Heart right ventricle (tissue), 16 donors: Measurements from ENCODE around the gene CTTNBP2. TPM values are rescaled to one million over a fixed set of nuclear protein-coding genes. Genes with fewer than 3 reads are reported as not detected.

Source experiments
- ATAC-seq, 8 donors: fragments of 200-7000 bp; cut with Tn5 transposase; one replicate each; pipeline ENCODE4 v1.9.1; 2020; ENCODE audit warnings: mild to moderate bottlenecking in 8 of 8, moderate library complexity in 8 of 8, moderate number of reproducible peaks in 1 of 8
- DNase-seq, 2 donors: peaks; one replicate each; pipeline ENCODE4 v3.0.0-alpha.2; 2020
- H3K27ac ChIP-seq, 10 donors: fragments of 200-600 bp; sonication (generic) in 2 of 10; one replicate each; pipeline versions ENCODE4 v1.5.0 to v1.8.0; 2020 to 2022; ENCODE audit warnings: mild to moderate bottlenecking in 3 of 10
- H3K27me3 ChIP-seq, 7 donors: fragments of 200-600 bp; one replicate each; pipeline ENCODE4 v1.8.0; 2021 to 2022; ENCODE audit warnings: mild to moderate bottlenecking in 2 of 7
- H3K36me3 ChIP-seq, 9 donors: fragments of 200-600 bp; sonication (generic) in 1 of 9; one replicate each; pipeline versions ENCODE4 v1.5.0 to v1.8.0; 2020 to 2022; ENCODE audit warnings: mild to moderate bottlenecking in 2 of 9
- H3K4me1 ChIP-seq, 9 donors: fragments of 200-600 bp; sonication (generic) in 1 of 9; one replicate each; pipeline versions ENCODE4 v1.5.0 to v1.8.0; 2020 to 2022; ENCODE audit warnings: mild to moderate bottlenecking in 4 of 9
- H3K4me3 ChIP-seq, 10 donors: fragments of 200-600 bp; sonication (generic) in 2 of 10; one replicate each; pipeline versions ENCODE4 v1.5.0 to v1.8.0; 2020 to 2022; ENCODE audit warnings: mild to moderate bottlenecking in 7 of 10, moderate library complexity in 2 of 10
- H3K9me3 ChIP-seq, 11 donors: fragments of 200-600 bp in 10 of 11; sonication (generic) in 2 of 11; one replicate each; pipeline versions ENCODE4 v1.5.0 to v1.8.0; 2013 to 2022; ENCODE audit warnings: mild to moderate bottlenecking in 2 of 11, control low read depth in 1 of 11, moderate library complexity in 1 of 11
- WGBS, 2 donors: extraction: QIAGEN DNeasy Blood & Tissue Kit; methylation state at CpG; one replicate each; pipeline ENCODE4 v1.1.7; 2013; ENCODE audit warnings: inconsistent platforms in 1 of 2; 5-methylcytosine and 5-hydroxymethylcytosine counted together
- intact Hi-C, 10 donors: fragments of 100-400 bp; cut with DNase I; formaldehyde crosslinking; loops; one replicate each; pipeline versions ENCODE4 v1.11.1 to v1.14.2; 2022
- polyA plus RNA-seq, 2 donors: library from polyadenylated mRNA; stranded (reverse); fragments of 200-250 nt; gene quantifications; one replicate each; pipeline ENCODE4 v1.2.3, GENCODE V29; 2013
- total RNA-seq, 10 donors: library from RNA; stranded (reverse); fragmentation: NEBNext Ultra II Directional in 3 of 10; extraction: Animal tissue kit (Norgen Biotek cat#: 25700) in 3 of 10; gene quantifications; one replicate each; pipeline versions ENCODE4 v1.2.1 to v1.2.4, GENCODE V29; 2021 to 2023
- TF ChIP-seq, protein P1 (sequence below), 9 donors: fragments of 200-600 bp; sonication (generic) in 2 of 9; IDR thresholded peaks; one replicate each; pipeline versions ENCODE4 v1.5.0 to v1.8.0; 2021 to 2022; ENCODE audit warnings: antibody characterized with exemption in 9 of 9, mild to moderate bottlenecking in 5 of 9, moderate library complexity in 1 of 9
- donor health status: Arrhythmogenic right ventricular cardiomyopathy.
- donor health status: ischemic (EF 13 %, LVEDD 7.1; RV severe dilation, severe dysfunction).
- donor health status: healthy with polysubstance abuse.
- donor health status: DM: no; HTN: yes; CAD: no.
- donor health status: DM: no; HTN: no; CAD: no.
- donor health status: ischemic (EF 25% LVEDD 6.9; RV normal size, moderate dysfunction).
- donor health status: ischemic (EF 25% LVEDD 5.7; RV mildly dilated, moderate dysfunction).
- donor health status: healthy.
- donor health status: DM: yes; HTN: yes; CAD: no.
- donor health status: Ischemic cardiomyopathy.
- donor health status: ischemic (EF 35%, LVEDD 5.7; RV mildly dilated, moderate dysfunction).
- donor health status: nonischemic (EF 11% LVEDD 7.7; RV severe dilation, severe dysfunction).
- donor health status: DM: yes; HTN: yes; CAD: no.
- donor health status: PGD.
- donor health status: ischemic (EF 29% LVEDD 5.4; RV normal size, mild dysfunction).
- donor health status: nonischemic (EF 23%, LVEDD 6.1; RV moderate dilation, normal function).

The CTTNBP2 gene
- total and polyA plus RNA-seq, 12 donors = 0.41 to 2.0 (median 0.97) TPM

DNA sequence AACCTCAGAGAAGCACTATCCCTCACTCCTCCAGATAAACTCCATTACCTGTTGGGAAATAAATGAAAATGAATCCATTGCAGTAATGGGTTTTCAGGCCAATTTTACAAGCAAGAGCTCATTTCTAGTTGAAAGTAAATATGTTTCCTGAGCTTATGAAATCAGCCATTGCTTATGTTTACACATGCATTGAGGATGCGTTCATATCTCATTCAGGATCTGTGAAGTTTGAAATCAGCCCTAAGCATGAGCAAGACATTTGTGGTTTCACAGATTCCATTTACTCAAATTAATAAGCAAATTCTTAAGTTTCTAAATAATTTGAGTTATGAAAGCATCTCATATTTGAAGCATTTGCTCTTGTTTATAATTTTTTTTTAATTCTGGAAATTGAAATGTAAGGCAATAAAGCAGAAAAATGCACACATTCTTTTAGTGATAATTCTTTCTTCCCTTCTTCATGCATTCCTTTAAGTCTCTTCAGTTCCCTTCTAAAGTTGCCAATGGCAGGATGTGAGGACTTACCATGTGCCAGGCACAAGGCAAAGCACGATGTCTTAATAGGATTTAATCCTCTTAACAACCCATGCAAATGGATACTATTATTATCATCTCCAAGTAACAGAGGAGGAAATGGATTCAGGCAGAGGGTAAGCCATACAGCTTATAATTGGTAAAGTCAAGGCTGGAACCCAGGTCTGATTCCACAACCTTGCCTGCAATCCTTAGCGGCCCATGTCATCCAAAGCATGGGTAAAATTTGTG lies 35.0 kb upstream of the CTTNBP2 start:
- Histone ChIP-seq H3K27me3 (peaks cover 0 to 3% (median 0%) of the 10 kb centered on the region in 7 donors), H3K4me3 (no peak overlapping the region), H3K4me1 (no peaks in the 10 kb centered on the region), H3K9me3 (no peaks in the 10 kb centered on the region), H3K27ac (no peak overlapping the region), H3K36me3 (no peaks in the 10 kb centered on the region)
- no peak for DNase-seq
- intact Hi-C loops = no loop called here
- TF ChIP-seq, protein P1, sequence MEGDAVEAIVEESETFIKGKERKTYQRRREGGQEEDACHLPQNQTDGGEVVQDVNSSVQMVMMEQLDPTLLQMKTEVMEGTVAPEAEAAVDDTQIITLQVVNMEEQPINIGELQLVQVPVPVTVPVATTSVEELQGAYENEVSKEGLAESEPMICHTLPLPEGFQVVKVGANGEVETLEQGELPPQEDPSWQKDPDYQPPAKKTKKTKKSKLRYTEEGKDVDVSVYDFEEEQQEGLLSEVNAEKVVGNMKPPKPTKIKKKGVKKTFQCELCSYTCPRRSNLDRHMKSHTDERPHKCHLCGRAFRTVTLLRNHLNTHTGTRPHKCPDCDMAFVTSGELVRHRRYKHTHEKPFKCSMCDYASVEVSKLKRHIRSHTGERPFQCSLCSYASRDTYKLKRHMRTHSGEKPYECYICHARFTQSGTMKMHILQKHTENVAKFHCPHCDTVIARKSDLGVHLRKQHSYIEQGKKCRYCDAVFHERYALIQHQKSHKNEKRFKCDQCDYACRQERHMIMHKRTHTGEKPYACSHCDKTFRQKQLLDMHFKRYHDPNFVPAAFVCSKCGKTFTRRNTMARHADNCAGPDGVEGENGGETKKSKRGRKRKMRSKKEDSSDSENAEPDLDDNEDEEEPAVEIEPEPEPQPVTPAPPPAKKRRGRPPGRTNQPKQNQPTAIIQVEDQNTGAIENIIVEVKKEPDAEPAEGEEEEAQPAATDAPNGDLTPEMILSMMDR (IDR thresholded peaks at IDR 0.05) = no peak
- 86% methylated on average over 3 of the region's 3 CpGs for WGBS, 2 donors
- no peak for ATAC-seq

DNA sequence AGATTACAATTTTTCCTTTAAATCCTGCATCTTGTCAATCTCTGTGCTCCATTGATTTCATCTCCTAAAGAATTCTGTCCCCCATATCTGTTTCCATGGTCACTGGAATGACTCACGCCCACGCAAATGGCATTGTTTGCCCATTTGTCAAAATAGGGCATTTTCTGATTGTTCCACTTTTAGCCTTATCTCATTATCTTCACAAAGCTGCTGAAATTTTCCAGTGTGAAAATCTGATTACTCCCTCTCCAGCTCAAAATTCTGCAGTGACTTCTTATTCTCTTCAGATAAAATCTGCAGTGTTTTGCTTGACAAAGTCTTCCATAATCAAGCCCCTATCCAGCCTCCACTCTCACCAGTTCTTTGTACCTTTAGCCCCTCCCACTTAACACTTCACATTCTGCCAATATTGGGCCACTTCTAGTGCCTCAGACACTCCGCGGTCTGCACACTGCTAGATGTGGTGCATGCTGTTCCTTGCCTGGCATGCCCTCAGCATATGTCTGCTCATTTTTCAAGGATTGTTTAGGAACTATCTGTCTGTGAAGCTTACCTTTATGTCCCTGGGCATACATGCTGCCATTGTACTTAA lies 33.9 kb upstream of the CTTNBP2 start:
- no peaks in the 10 kb centered on the region for H3K36me3 ChIP-seq
- H3K4me3 ChIP-seq = no peak overlapping the region
- intact Hi-C loops = no loop called here

DNA sequence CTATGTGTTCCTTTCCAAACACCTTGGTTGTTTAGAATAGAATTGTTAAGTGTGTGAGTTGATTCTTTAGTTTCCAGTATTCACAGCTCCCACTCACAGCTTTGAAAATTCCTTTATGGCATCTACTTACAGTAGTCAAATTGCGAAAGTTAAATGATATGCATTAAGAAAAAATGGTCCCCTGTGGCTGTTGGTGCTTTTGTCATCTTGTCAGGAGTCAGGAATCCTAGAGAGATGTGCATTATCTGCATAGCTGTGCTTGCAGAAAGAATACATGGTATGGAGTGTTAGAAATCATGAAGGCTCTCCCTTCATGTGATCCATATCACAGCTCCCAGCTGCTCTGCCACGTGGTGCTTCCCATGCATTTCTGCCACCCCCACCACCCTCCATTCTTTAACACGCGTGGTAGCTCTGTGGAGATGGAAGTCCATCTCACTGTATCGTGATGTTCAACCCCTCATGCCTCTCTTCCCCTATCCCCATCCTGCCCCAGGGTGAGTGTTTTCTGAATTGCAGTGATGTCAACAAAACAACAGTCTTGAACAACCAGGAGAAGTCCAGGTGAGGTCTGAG lies 29.2 kb upstream of the CTTNBP2 start:
- Histone ChIP-seq H3K4me1 (no peaks in the 10 kb centered on the region), H3K27me3 (peaks cover 0 to 6% (median 0%) of the 10 kb centered on the region in 7 donors), H3K36me3 (no peaks in the 10 kb centered on the region), H3K27ac (no peak overlapping the region), H3K4me3 (no peak overlapping the region), H3K9me3 (no peaks in the 10 kb centered on the region)
- DNase-seq = no peak
- 81 to 85% methylated on average over 5 of the region's 5 CpGs for WGBS, 2 donors
- no peak for ATAC-seq
- intact Hi-C loops = no loop called here
- TF ChIP-seq, protein P1 (IDR thresholded peaks at IDR 0.05) = no peak

More for the DNA sequence above, 33.9 kb upstream of the CTTNBP2 start:
- H3K9me3 ChIP-seq = no peaks in the 10 kb centered on the region
- no peaks in the 10 kb centered on the region for H3K4me1 ChIP-seq
- ATAC-seq (no peak), DNase-seq (no peak)
- H3K27ac ChIP-seq = no peak overlapping the region
- H3K27me3 ChIP-seq = peaks cover 0 to 3% (median 0%) of the 10 kb centered on the region in 7 donors
- WGBS, 2 donors = 77 to 87% methylated on average over 4 of the region's 4 CpGs
- TF ChIP-seq, protein P1 (IDR thresholded peaks at IDR 0.05) = no peak

DNA sequence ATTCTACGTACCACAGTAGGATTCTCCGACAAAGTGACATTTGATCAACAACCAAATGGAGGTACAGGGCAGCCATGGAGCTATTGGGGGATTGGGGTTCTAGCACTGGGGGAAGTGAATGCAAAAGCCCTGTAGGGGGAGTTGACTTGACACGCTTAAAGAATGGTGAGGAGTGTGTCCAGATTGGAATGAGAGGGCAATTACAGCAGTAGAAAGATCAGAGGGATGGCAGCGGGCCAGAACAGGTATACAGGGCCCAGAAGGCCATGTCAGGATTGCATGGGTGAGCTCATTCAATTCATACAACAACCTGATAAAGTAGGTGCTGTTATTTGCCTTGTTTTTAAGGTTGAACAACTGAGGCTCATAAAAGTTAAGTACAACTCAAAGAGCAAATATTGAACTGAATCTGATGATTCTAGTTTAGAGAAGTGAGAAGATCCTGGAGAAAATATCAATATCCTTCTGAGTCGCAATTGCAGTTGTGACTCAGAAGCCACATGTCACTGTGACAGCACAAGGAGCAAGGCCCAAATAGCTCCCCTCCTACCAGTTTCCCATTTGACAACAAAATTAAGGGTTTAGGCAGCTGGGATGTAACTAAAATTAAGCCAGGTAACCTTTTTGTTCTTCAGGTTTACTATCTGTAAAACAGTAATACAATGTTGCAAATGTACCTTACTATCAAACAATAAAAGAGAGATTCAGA lies 28.0 kb upstream of the CTTNBP2 start:
- Histone ChIP-seq H3K27ac (no peak overlapping the region), H3K4me3 (no peak overlapping the region), H3K27me3 (peaks cover 0 to 9% (median 0%) of the 10 kb centered on the region in 7 donors), H3K4me1 (no peaks in the 10 kb centered on the region), H3K9me3 (no peaks in the 10 kb centered on the region), H3K36me3 (no peaks in the 10 kb centered on the region)
- TF ChIP-seq, protein P1 (IDR thresholded peaks at IDR 0.05) = no peak
- ATAC-seq = no peak
- no peak for DNase-seq
- 84 to 94% methylated on average over 5 of the region's 5 CpGs for WGBS, 2 donors
- intact Hi-C loops = no loop called here
